Activated B cell treated with CpG ODN at 0.5 μM for 24 hours (primary cell): ENCODE data around the gene FILIP1. TPM values are rescaled to one million over a fixed set of nuclear protein-coding genes. Genes with fewer than 3 reads are reported as not detected.

ENCODE experiments used
- ATAC-seq: fragments of 200-7000 bp; cut with Tn5 transposase; one replicate; pipeline ENCODE4 v1.10.0; 2021; ENCODE audit warnings: low read depth, mild to moderate bottlenecking, moderate library complexity
- CTCF ChIA-PET: fragments of 350-600 bp; sonication (Branson Sonifier 250); formaldehyde crosslinking; loops from one replicate; lab custom pipeline; 2021; ENCODE audit warnings: antibody characterized with exemption; lab: Charles Lee
- POLR2A ChIA-PET: fragments of 350-600 bp; sonication (Branson Sonifier 250); formaldehyde crosslinking; loops from one replicate; lab custom pipeline; 2021; ENCODE audit warnings: antibody characterized with exemption; lab: Charles Lee
- DNase-seq: peaks from one replicate; pipeline ENCODE4 v3.0.0; 2022
- H3K27ac Mint-ChIP-seq: one replicate; pipeline ENCODE4 v1.8.0; 2020; ENCODE audit warnings: mixed read lengths
- H3K27me3 Mint-ChIP-seq: one replicate; pipeline ENCODE4 v1.8.0; 2021; ENCODE audit warnings: mixed read lengths
- H3K36me3 Mint-ChIP-seq: one replicate; pipeline ENCODE4 v1.8.0; 2021; ENCODE audit warnings: low read depth, mixed read lengths
- H3K4me1 Mint-ChIP-seq: one replicate; pipeline ENCODE4 v1.8.0; 2021; ENCODE audit warnings: mixed read lengths
- H3K4me3 Mint-ChIP-seq: one replicate; pipeline ENCODE4 v1.8.0; 2020; ENCODE audit warnings: mild to moderate bottlenecking, mixed read lengths
- H3K9me3 Mint-ChIP-seq: one replicate; pipeline ENCODE4 v1.8.0; 2020; ENCODE audit warnings: mixed read lengths
- intact Hi-C: fragments of 100-400 bp; cut with micrococcal nuclease; formaldehyde crosslinking; loops from one replicate; pipeline ENCODE4 v1.15.1; 2024
- total RNA-seq: library from RNA; stranded (reverse); gene quantifications from 2 replicates; pipeline ENCODE4 v1.2.3, GENCODE V29; 2022
- TF ChIP-seq, protein P1 (sequence below): fragments of 200-600 bp; IDR thresholded peaks from one replicate; pipeline ENCODE4 v1.8.0; 2022; ENCODE audit warnings: antibody characterized with exemption, mild to moderate bottlenecking

FILIP1 gene
- total RNA-seq, 1 donor from 2014 or later, result not detected

DNA sequence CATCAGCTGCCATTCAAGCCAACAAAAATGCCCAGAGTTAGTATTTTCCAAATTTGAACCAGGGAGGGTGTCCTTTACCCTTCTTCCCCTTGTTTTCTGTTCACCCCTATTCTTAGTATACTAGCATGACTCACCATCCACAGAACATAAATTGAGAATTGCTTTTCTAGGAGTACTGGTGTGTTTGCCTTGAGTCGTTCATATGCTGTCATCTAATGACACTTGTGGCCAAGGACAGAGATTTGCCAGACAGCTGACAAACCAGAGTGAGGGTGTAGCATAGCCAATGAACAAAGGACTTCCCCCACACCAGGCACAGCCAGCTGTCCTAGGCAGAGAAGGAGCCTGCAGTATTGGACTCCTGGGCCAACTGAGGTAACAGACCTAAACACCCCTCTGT, 62.2 kb downstream of the FILIP1 start:
- DNase-seq (no peak), ATAC-seq (no peak)
- H3K4me1 Mint-ChIP-seq, result no peaks in the 10 kb centered on the region
- no peaks in the 10 kb centered on the region for H3K27me3 Mint-ChIP-seq
- H3K4me3 Mint-ChIP-seq, result no peak overlapping the region
- ChIA-PET CTCF (no interaction called here), POLR2A (no interaction called here)
- peaks cover 2% of the 10 kb centered on the region for H3K9me3 Mint-ChIP-seq
- TF ChIP-seq, protein P1, sequence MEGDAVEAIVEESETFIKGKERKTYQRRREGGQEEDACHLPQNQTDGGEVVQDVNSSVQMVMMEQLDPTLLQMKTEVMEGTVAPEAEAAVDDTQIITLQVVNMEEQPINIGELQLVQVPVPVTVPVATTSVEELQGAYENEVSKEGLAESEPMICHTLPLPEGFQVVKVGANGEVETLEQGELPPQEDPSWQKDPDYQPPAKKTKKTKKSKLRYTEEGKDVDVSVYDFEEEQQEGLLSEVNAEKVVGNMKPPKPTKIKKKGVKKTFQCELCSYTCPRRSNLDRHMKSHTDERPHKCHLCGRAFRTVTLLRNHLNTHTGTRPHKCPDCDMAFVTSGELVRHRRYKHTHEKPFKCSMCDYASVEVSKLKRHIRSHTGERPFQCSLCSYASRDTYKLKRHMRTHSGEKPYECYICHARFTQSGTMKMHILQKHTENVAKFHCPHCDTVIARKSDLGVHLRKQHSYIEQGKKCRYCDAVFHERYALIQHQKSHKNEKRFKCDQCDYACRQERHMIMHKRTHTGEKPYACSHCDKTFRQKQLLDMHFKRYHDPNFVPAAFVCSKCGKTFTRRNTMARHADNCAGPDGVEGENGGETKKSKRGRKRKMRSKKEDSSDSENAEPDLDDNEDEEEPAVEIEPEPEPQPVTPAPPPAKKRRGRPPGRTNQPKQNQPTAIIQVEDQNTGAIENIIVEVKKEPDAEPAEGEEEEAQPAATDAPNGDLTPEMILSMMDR, result no peak
- intact Hi-C loops, result no loop called here
- no peaks in the 10 kb centered on the region for H3K36me3 Mint-ChIP-seq
- H3K27ac Mint-ChIP-seq, result no peak overlapping the region

DNA sequence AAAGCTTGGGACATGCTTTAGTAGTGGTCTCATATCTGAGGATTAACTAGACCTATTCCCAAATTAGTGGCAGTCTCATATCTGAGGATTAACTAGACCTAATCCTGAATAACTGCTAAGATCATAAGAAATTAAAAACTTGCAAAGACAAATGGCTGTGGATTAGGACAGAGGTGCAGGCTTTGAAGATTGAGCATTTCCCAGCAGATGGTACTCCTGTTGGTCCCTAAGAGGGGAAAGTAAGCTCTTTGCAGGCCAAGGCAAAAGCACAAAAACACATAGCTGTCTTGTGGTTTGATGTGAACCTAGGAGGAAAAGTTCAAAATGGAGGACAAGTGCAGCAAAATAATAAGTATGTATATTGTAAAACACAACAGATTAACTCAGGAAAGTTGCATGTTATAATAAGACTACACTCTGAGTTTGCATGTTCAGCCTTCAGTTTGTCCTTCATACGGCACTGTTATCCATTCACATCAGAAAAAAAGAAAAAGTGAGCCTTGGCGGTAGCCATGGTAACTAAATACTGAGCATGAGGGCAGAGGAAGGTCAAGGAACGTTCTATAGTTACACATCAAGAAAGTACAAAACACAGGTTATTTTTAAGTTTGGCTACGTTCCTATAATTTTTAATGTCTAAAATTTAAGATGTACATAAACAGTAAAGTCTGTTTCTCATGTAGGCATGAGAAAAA, 62.8 kb downstream of the FILIP1 start:
- H3K4me1 Mint-ChIP-seq, result no peaks in the 10 kb centered on the region
- peaks cover 2% of the 10 kb centered on the region for H3K9me3 Mint-ChIP-seq
- H3K27me3 Mint-ChIP-seq, result no peaks in the 10 kb centered on the region
- intact Hi-C loops, result no loop called here
- H3K27ac Mint-ChIP-seq, result no peak overlapping the region
- ATAC-seq (no peak), DNase-seq (no peak)
- no peaks in the 10 kb centered on the region for H3K36me3 Mint-ChIP-seq
- no peak overlapping the region for H3K4me3 Mint-ChIP-seq
- ChIA-PET CTCF (no interaction called here), POLR2A (no interaction called here)
- TF ChIP-seq, protein P1, result no peak

DNA sequence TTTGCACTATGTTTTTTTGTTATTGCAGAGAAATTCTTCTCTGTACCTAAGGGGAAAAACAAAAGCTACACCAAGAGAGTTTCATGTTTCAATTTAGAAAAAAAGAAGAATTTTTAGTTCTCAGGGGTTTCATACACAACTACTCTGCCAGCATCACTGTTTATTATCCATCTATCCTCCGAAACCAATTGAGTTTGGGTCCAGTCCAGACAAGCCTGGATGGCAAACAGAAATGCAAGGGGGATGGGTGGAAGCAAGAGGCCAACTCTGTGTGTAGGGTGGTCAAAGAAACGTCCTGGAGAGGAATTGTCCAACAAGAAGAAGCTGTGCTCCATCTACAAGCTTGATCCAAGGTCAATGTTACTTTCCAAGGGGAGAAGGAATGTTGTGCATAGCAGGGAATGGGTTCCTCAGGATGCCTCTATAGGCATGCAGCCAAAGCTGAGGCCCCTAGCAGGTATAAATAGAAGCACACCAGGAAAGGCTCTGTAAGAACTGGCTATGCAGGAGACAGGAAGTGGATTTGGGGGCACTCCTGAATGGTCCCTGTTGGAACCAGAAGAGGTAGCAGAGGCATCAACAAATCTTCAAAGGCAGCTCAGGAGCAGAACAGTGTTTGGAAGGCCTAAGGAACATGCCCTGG, 64.4 kb downstream of the FILIP1 start:
- no peaks in the 10 kb centered on the region for H3K27me3 Mint-ChIP-seq
- no peak for ATAC-seq
- ChIA-PET CTCF (no interaction called here), POLR2A (no interaction called here)
- TF ChIP-seq, protein P1, result no peak
- H3K9me3 Mint-ChIP-seq, result peaks cover 2% of the 10 kb centered on the region
- no peak overlapping the region for H3K4me3 Mint-ChIP-seq
- no peak for DNase-seq
- intact Hi-C loops, result no loop called here
- H3K36me3 Mint-ChIP-seq, result no peaks in the 10 kb centered on the region
- H3K27ac Mint-ChIP-seq, result no peak overlapping the region
- H3K4me1 Mint-ChIP-seq, result no peaks in the 10 kb centered on the region

DNA sequence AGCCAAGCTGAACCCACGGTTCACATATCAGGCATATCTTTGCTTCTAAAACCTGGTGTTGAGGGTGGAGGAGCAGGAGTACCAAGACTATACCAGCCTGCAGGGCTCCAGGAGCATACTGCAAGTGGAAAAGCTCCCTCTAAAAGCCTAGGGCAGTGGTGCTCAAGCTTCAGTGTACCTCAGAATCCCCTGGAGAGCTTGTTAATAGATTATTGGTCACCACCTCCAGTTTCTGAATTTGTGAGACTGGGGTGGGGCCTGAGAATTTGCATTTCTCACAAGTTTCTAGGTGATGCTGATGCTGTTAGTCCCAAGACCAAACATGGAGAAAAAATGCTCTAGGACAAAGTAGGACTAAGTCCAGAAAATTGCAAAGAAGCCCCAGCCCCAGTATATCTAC, 65.4 kb downstream of the FILIP1 start:
- Mint-ChIP-seq H3K4me3 (no peak overlapping the region), H3K36me3 (no peaks in the 10 kb centered on the region), H3K9me3 (peaks cover 2% of the 10 kb centered on the region), H3K27ac (no peak overlapping the region), H3K4me1 (no peaks in the 10 kb centered on the region), H3K27me3 (no peaks in the 10 kb centered on the region)
- intact Hi-C loops, result no loop called here
- CTCF ChIA-PET, result no interaction called here
- TF ChIP-seq, protein P1, result no peak
- ATAC-seq (no peak), DNase-seq (no peak)
- POLR2A ChIA-PET, result no interaction called here

DNA sequence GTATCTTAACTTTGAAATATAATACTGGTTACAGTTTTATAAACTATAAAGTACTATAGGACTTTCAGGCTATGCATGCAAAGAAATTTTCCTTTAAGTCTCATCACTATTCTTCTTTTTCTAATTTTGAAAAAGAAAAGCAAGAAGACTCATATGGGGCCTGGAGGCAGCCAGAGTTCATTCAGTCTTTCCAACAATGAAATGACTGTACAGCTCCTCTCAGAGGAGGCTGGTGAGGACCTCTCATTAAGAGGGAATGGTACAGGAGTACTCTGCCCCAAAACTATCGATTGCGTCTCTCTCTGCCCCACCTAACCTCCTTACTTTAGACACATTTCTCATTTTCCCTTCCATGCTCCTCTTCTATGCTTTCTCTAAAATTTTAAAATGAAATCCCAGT, 66.3 kb downstream of the FILIP1 start:
- intact Hi-C loops, result no loop called here
- ChIA-PET CTCF (no interaction called here), POLR2A (no interaction called here)
- no peak overlapping the region for H3K27ac Mint-ChIP-seq
- H3K27me3 Mint-ChIP-seq, result no peaks in the 10 kb centered on the region
- peaks cover 2% of the 10 kb centered on the region for H3K9me3 Mint-ChIP-seq
- ATAC-seq, result no peak
- H3K4me1 Mint-ChIP-seq, result no peaks in the 10 kb centered on the region
- H3K36me3 Mint-ChIP-seq, result no peaks in the 10 kb centered on the region
- H3K4me3 Mint-ChIP-seq, result no peak overlapping the region
- DNase-seq, result no peak
- TF ChIP-seq, protein P1, result no peak
